ENCODE measurements around the gene NDUFS2. TPM values are rescaled to one million over a fixed set of nuclear protein-coding genes. Genes with fewer than 3 reads are reported as not detected.

Gene NDUFS2
- polyA plus RNA-seq, 12 donors, result 92.6 to 165 (median 136) TPM; not detected in 1

DNA sequence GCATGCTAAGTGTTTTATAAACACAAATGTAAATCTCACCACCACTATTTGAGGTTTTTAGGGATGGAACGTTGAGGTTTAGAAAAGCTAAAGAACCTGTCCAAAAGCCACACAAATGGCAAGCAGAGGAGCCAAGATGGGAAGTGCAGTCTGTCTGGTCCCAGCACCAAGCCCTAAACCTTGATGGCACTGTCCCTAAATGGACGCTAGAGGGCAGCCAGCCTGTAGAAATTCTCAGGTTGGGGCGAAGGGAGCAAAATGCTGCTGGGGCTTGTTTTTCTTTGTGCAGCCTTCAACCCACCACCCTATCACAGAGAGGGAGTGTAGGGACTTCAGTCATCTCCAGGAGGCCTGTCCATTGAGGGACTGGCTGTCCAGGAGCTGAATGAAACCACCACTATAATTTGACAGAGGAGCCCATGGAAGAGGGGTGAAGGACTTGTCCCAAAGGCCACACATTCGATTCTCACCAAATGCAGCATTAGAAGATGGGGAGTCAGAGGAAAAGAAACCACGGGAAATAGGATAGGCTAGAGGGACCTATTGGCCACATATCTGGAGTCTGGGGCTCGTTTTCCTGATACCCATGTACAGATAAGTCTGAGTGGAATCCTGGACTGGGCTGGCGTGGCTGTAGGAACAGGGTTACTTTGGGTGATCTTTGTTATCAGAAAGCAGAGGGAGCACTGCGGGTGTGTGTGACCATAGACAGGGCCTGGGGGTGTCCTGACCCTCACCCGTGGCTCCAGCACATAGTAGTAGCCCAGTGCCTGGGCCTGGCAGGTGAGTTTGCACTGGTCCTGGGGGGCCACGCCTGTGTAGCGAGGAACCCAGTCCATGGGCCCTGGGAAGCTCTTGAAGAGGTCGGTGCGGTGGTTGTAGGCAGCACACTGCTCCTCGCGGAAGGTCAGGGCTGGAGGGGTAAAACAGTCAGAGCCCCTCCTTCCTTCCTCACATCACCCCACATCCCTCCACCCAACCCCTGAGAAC is 9.4 kb upstream of the NDUFS2 start:
- DNase-seq, result peak; percentile 67

DNA sequence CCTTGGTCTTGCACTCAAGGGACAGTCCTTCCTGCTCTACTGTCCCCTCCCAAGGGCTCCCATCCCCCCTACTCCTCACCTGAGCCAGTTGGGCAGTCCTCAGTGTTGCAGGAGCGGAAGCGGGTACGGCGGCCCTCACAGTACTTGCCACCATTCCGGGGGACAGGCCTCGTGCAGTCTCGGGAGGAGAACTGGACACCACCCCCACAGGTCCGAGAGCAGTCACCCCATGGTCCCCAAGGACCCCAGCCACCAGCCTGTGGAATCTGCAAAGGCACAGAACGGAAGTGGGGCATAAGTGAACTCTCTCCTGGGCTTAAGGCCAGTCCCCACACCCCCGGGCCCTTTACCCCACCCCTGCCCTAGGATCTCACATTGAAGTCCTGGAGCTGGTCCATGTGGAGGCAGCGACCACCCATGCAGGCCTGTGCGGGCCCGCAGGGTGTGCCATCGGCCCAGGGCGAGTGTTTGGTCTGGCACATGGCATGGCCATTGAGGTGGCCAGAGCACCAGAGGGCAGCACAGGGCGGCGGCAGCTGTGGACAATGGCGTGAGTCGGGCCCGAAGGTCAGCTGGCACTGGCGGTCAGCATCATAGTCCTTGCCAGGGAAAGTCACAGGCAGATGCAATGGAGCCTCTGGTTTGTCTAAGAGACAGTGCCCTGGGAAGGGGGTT is 8.5 kb upstream of the NDUFS2 start:
- no peak for DNase-seq

DNA sequence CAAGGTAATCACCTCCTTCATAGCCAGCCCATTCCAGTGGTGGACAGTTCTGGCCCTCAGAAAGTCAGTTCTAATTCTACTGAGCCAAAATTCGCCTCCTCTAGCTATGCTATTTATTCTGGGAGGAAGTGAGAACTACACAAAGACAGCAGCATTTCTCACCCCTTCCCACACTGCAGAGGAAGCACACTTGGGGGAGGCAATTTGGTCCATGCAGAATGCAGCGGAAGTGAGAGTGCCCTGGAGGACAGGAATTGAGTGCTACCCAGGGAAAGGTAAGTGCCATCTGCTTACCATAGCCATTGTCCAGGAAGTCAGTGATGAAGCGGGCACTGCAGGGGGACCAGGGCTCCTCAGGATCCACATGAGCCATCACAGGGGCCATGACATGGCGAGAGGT is 7.0 kb upstream of the NDUFS2 start:
- DNase-seq, result no peak

DNA sequence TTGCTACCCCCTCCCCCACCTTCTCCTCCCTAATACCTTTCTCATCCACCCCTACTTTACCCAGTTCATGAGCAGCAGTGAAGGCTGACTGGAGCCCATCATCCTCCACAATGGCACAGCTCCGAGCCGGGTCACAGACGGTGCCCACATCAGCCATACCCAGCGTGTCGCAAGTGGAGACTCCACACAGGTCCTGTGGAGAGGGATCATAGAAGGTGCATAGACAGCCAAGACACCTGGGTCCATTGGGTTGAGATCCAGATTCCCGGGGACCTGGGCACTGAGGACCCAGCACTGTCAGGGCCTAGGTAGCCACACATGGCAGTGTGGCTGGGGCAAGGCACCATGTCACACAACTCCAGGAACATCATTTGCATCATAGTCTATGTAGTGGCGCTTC is 6.1 kb upstream of the NDUFS2 start:
- no peak for DNase-seq

DNA sequence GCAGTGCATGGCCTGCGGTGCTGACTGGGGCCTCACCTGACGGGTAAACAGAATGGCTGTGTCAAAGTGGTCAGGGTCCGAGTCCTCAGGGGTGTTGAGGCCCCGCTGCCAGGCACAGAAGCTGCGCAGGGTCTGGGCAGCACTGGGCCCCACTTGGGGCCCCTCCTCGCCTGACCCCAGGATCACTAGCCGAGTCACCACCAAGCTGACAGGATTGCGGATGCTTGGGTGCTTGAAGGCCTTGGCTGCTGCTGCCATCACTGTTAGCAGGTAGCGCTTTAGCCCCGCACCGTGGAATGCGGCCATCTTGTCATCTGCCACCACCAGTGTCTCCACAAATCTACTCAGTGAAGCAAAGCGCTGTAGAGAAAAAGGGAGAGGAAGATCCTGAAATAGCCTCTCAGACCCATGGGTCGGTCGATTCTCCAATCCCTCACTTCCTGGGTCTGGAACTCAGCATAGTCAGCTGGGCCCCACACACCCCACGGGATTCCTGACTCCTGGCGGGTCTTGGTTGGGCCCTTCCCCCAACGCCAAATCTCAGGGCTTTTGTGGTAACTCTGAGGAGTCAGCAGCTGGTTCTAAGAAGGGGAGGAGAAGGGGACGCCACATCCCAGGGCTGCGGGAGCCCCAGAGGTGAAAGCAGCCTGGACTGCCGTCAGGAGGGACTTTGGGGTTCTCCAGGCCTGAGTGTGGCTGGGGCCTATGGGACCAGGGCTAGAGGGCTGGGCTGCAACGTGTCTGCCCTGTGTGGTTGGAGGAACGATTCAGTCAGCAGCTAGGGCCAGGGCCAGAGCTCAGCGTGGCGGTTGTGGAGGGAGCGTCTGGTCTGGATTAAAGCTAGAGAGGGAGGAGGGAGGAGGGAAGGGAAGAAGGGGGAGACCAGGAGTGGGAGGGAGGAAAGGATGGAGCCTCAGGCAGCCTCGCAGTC is 5.4 kb upstream of the NDUFS2 start:
- peak; percentile 91 for DNase-seq

DNA sequence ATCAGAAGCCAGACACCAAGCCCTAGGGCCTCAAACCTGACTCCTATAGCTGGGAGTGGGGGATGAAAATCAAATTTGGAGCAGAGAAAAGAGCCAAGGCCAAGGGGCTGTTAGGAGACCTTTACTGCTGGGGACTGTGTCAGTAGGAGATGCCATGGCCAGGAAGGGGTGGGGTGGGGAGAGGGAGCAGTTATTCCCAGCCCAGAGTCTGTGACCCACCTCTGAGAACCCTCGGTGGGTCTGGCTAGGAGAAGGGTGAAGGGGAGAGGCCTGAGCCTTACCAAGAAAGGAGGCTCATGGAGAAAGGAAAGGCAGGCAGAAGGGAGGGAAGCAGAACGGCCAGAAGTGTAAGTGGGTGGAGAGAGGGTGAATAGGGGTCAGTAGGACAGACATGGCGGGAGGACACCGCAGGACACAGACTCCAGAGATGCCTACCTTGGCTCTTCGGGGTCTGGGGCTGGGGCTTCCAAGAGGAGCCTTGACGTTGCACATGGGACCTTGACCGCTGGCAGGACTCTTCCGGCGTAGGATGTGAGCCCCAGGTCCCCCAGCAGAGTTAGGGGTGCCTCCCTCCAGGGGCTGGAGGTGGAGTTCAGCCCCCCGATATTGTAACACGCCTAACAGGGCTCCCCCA is 4.5 kb upstream of the NDUFS2 start:
- no peak for DNase-seq

DNA sequence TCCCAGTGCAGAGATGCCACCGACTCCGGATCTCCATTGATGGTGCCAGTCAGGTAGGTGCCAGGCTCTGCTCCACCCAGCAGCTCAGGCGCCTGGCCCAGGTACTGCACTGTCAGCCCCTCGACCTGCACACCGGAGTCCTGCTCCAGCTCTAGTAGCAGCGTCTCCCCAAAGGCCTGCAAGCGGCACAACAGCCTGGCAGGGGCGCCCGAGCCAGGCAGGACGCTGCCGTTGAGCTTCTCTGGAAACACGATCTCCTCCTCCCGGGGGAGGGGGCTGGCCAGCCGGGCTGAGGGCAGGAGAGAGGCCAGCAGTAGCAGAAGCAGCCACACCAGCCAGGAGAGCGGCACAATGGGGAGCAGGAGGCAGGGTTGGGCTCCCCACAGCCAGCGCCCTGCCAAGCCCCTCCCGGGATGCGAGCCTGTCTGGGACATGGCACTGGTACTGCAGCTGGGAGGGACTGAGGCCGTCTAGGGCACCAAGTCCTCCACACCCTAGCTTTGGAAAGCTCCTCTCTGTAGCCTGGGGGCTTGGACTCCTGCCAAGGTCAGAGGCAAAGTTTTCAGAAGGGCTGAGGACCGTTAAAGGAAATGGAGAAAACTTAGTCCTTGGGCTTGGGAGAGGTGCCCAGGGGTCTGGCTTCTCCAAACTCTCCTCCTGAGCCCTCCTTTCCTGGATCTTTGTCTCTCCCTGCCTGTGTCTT is 3.8 kb upstream of the NDUFS2 start:
- peak; percentile 59 for DNase-seq

DNA sequence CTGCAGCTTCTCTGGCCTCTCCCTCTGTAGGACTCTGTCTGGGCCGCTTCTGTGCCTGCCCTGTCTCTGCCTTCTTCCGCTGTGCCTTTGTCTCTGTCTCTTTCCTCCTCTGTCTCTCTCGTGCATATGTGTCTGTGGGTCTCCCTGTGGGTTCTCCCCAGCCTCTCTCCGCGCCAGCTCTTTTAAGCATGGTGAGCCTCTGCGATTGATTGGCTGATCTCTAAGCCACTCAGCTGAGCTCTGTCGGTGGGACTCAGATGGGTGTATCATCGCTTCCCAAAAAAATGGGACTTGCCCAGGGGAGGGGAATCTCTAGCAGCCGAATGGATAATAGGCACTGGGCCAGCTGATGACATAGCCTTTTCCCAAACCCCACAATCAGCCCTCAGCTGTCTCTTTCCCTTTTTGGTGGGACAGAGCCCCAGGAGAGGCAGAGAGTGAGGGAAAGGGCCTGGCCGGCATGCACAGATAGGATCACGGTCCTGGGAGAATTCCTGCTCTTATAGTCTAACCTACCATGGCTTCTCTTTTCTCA is 3.2 kb upstream of the NDUFS2 start, which contains the start of gene ADAMTS4:
Gene ADAMTS4 (minus strand): TSS at position 158 of the 535 bp plus-strand sequence. CDS start 427 bp downstream, outside the sequence.
- peak; percentile 87 for DNase-seq

DNA sequence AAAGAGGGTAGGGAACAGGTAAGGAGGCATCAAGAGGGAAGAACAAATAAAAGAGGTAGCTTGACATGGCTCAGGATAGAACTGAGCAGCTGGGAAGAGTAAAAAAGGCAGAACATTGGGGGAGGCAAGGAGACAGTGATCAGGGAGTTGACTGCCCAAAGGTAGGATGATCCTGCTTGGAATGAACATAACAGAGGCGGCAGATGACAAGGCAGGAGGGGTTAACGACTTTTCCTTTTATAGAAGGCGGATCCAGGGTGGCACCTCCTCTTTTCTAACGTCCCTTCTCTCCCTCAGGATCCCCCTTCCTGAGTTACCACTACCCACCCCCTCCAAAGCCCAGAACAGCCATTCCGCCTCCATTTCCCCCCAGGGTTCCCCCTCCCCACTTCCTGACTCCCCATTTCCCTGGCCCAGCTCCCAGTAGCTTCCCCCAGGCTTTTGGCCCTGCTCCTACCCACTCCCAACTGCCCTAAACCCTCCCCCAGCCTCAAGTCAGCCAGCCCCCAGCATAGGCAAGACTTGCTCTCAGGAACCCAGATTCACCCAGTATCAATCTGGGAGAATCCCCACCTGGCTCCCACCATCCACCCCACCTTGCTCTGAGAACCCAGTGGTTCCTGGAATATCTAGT is 2.5 kb upstream of the NDUFS2 start:
- DNase-seq, result no peak

DNA sequence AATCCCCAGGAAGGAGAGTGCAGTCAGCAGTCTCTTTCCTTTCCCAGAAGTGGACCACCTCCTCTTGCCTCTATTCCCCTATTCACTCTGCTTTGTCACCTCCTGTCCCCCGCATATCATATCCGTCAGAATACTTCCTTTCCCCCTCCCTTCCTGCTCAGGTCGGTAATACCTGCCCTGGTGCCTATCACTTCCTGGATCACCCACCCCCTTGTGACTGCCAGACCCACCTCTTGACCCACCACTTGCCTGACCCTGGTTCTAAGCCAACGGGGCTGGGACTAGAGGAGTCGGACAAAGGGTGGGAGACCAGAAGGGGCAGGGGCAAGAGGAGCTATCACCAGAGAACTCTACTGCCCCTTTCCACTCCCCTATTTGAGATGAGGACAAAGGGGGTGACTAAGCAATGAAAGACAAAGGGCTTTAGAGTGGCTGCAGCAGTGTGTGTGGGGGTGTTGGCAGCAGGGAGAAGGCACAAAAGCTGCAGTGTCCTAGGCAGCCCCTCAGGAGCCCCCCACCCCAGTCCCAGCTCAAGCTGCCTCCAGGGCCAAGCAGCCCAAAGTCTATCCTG is 1.7 kb upstream of the NDUFS2 start:
- no peak for DNase-seq

DNA sequence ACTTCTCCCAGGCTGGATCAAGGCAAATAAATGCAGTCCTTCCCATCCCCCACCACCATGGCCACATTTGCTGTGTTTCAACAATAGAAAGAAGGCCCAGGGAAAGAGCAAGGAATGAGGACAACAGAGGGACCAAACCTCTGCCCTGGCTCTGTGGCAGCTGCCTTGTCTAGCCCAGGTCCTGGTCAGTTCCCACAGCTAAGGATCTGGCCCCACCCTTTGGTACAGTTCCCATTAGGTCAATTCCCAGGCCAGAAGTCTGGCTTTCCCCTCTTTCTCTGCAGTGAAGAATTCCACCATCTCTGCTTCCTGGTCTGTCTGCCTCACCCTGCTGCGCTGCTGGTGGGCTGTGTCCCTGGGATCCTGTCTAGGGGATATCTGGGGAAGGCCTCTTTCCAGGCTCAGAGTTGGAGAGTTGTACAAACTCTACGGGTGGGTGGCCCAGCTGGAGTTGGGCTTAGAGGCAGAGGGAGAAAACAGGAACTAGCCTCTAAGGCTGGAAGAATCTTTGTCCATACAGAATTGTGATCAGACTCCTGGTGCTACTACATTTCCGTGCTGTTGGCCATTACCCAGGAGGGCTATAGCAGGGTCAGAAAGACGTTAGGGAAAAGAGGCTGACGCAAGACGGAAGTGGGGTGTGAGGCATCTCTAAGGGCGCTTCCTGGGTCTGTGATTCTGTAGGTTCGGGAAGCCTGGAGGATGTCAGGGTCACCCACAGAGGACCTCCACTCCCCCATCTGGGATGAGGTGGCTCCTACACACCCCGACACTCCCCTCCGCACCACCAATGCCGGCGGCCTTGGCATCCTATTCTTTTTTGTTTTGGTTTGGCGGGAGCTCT is 953 bp upstream of the NDUFS2 start:
- peak; percentile 70 for DNase-seq

DNA sequence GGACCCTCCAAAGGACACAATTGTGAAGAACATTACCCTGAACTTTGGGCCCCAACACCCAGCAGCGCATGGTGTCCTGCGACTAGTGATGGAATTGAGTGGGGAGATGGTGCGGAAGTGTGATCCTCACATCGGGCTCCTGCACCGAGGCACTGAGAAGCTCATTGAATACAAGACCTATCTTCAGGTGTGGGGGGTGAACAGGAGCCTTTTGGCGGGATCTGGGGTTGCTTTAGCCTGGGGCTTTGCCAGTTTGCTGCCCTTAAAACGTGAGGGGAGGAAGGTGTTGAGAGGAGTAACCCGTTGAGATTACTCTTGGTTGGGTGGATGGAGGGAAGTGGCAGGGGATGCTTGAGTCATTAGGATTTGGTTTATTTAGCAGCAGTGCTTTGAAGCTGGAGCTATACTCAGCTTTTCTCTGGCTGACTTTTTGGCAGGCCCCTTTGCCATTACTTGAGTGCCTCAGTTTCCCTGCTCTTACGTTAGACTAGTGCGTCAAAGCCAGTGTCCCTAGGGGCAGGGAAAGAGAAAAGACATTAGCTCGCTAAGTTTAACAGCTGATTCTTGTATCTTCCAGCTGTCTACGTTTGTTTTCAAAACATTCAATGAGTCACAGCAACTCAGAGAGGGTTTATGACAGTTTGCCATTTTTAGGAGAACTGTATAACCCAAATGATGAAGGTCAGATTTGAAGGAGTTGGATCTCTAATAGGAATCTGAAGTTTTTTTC is 4.4 kb downstream of the NDUFS2 start:
- DNase-seq, result no peak

DNA sequence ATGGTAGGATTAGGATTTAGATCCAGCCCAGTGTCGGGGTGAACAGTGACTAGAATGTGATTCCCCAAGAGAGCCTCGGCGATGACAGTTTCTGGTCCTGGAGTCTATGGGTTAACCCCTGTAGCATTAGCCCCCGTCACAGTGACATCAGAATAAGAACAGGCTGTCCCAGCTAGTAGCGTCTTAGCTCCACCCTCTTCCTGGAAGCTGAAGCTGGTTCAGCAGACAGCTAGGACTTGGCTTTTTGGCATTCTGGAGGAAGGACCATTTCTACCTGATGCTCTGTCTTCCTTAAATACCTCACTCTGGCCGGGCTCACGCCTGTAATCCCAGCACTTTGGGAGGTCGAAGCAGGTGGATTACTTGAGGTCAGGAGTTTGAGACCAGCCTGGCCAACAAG is 5.0 kb downstream of the NDUFS2 start:
- DNase-seq, result no peak

DNA sequence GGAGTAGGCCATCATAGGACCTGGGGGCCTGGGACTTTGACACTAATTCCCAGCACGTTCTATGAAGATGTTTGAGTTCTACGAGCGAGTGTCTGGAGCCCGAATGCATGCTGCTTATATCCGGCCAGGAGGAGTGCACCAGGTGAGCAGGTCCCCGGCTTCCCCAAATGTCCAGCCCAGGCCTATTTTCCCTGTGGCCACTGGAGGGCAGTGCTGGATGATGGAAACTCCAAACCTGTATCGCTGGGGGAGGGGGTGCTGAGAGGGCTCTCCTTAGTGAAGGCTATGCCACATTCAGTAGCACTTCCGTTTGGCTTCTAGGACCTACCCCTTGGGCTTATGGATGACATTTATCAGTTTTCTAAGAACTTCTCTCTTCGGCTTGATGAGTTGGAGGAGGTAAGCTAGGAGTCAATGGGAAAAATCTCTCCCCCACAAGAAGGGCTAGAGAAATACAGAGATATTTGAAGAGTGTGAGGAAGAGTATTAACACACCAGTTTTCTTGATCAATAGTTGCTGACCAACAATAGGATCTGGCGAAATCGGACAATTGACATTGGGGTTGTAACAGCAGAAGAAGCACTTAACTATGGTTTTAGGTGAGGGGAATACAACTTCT is 7.7 kb downstream of the NDUFS2 start:
- no peak for DNase-seq

DNA sequence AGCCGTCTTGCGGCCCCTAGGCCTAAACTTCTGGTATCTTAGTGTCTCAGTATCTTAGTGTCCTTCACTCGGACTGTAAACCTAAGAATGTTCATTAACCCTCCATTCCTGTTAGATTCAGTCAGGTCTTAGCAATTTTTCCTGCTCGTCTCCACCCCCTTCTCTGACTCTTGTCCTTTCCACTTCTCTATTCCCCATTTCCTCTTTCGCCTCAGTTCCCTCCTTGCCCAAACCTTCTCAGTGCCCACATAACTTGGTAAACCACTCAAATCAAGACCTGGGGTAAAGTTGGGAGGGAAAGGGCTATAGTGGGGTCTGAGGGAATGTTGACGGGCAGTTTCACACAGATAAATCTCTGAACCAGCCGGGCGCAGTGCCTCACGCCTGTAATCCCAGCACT is 12.2 kb downstream of the NDUFS2 start:
- DNase-seq, result no peak

DNA sequence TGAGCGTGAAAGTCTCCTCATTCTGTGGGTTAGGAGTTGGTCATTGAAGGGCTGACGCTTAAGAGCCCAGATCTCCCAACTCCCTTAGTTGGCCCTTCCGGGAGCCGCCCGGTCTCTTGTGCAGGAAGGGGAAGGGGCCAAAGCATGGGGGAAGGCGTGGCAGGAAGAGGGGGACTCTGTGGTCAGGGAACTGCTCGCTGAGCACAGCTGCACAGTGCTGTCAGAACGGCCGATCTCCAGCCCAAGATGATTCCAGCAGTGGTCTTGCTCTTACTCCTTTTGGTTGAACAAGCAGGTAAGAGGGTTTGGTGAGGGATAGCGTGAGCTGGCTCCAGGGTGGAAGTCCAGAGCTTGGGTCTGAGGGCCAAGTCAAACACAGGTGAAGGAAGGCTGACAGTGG is 12.9 kb downstream of the NDUFS2 start, which contains the start of gene FCER1G:
Gene FCER1G (plus strand): TSS at position 220 of the 400 bp plus-strand sequence. CDS start 27 bp downstream, at position 247.
- DNase-seq, result no peak

Measured in muscle of arm (tissue), 12 donors.